IPS-20b (cell line): ENCODE results near the gene HNRNPUL1.

ENCODE experiments used
- H3K27ac ChIP-seq: one replicate; pipeline ENCODE4 v1.5.1; 2013; ENCODE audit warnings: low read length
- H3K27me3 ChIP-seq: 2 replicates; pipeline ENCODE4 v1.6.1; 2013; ENCODE audit warnings: mild to moderate bottlenecking, low read length, inconsistent platforms; ENCODE audit not compliant: insufficient read depth
- H3K36me3 ChIP-seq: 2 replicates; pipeline ENCODE4 v1.6.1; 2013; ENCODE audit warnings: low read depth, mild to moderate bottlenecking, inconsistent platforms, low read length, moderate library complexity; ENCODE audit not compliant: insufficient read depth
- H3K4me1 ChIP-seq: 2 replicates; pipeline ENCODE4 v1.6.1; 2013; ENCODE audit warnings: mild to moderate bottlenecking, control low read depth, inconsistent platforms, low read length, moderate library complexity; ENCODE audit not compliant: insufficient read depth
- H3K4me3 ChIP-seq: 2 replicates; pipeline ENCODE4 v1.5.1; 2013; ENCODE audit warnings: mild to moderate bottlenecking, low read length, inconsistent platforms
- H3K9ac ChIP-seq: 2 replicates; pipeline ENCODE4 v1.6.1; 2013; ENCODE audit warnings: low read depth, mild to moderate bottlenecking, inconsistent platforms, low read length, moderate library complexity
- H3K9me3 ChIP-seq: 2 replicates; pipeline ENCODE4 v1.6.1; 2013; ENCODE audit warnings: mild to moderate bottlenecking, low read depth, low read length, inconsistent platforms; ENCODE audit not compliant: insufficient read depth

HNRNPUL1 gene

DNA sequence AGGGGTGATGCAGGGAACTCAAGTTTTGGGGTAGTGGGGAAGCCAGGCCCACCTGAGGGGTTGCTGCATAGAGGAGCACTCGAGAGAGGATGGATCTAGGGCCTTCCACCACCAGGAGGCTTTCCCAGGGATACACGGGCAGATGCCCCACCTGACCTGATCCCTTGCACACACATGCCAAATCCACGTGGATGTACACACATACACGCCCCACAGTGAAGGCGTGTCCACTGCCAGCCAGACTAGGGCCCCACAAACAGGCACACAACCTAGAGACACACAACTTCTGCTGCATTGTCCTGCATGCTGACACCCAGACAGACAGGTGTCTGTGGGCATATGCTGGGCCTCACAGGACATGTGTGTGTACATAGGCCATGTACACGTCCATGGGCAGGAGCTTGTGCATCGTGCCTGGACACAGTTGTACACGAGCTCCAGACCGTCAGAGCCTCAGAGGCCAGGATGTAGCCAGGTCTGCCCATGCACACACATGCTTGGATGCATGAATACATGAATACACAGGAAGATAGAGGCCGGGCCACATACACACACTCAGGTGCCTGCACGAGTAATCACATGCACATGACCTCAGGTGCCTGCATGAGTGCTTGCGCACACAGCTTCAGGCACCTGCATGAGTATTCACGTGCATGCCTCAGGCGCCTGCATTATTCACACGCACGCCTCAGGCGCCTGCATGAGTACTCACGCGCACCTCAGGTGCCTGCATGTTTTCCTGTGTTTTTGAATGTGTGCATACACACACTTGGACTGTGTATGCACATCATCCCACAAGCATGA is 54.7 kb downstream of the HNRNPUL1 start:
- Histone ChIP-seq H3K9ac (no peak overlapping the region), H3K27ac (no peak overlapping the region), H3K4me1 (peaks cover 14% of the 10 kb centered on the region), H3K36me3 (peaks cover 43% of the 10 kb centered on the region), H3K9me3 (no peaks in the 10 kb centered on the region), H3K27me3 (no peaks in the 10 kb centered on the region), H3K4me3 (no peak overlapping the region)

- H3K9ac ChIP-seq: no peak overlapping the region
These were observed 55.5 kb downstream of the HNRNPUL1 start for GRCh38 chr19:41319500-41320184.

DNA sequence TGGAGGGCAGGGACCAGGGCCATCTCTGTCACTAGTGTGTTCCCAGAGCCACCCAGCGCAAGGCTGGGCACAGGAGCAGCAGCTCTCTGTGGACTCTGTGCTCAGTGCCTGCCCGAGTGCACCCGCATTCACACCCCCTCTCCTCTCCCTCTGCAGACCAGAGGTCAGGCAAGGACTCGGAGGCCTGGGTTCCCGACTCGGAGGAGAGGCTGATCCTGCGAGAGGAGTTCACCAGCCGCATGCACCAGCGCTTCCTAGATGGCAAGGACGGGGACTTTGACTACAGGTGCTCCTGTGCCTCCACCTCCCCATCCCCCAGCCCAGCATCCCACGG is 56.0 kb downstream of the HNRNPUL1 start:
- Histone ChIP-seq H3K9me3 (no peaks in the 10 kb centered on the region), H3K9ac (no peak overlapping the region), H3K27me3 (no peaks in the 10 kb centered on the region), H3K27ac (no peak overlapping the region), H3K4me1 (peaks cover 23% of the 10 kb centered on the region), H3K4me3 (no peak overlapping the region), H3K36me3 (peaks cover 43% of the 10 kb centered on the region)

More at GRCh38 chr19:41319500-41320184, 55.5 kb downstream of the HNRNPUL1 start:
- Histone ChIP-seq H3K36me3 (peaks cover 43% of the 10 kb centered on the region), H3K9me3 (no peaks in the 10 kb centered on the region), H3K4me3 (no peak overlapping the region), H3K4me1 (peaks cover 21% of the 10 kb centered on the region), H3K27me3 (no peaks in the 10 kb centered on the region), H3K27ac (no peak overlapping the region)

- no peaks in the 10 kb centered on the region for H3K9me3 ChIP-seq
- H3K4me1 ChIP-seq: peaks cover 23% of the 10 kb centered on the region
- H3K27ac ChIP-seq: no peak overlapping the region
- H3K9ac ChIP-seq: no peak overlapping the region
- no peaks in the 10 kb centered on the region; the same call in 1 of the 2 replicates for H3K27me3 ChIP-seq
- H3K36me3 ChIP-seq: peaks cover 43% of the 10 kb centered on the region
- H3K4me3 ChIP-seq: no peak overlapping the region
These were observed 56.4 kb downstream of the HNRNPUL1 start for GRCh38 chr19:41320568-41320967.

DNA sequence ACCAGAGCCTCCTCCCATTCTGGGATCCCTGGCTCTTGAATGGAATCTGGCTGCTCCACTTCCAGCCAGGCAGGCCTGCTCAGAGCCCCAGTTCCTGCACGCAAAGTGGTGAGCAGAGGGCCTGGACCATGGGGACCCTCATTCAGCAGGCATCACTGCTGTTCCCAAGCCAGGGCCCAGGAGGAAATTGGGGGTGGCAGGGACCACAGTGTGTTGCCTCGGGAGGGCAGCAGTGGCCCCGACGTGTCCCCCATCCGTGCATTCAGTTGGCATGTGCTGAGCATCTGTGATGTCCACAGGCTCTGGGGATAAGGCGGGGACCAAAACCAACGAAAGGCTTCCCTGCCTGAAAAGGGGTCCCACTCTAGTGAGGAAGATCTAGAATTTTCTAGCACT is 57.0 kb downstream of the HNRNPUL1 start:
- no peak overlapping the region for H3K9ac ChIP-seq
- H3K4me3 ChIP-seq: no peak overlapping the region
- peaks cover 26% of the 10 kb centered on the region for H3K4me1 ChIP-seq
- peaks cover 3% of the 10 kb centered on the region; the same call in 1 of the 2 replicates for H3K27me3 ChIP-seq
- H3K36me3 ChIP-seq: peaks cover 38% of the 10 kb centered on the region
- no peak overlapping the region for H3K27ac ChIP-seq
- no peaks in the 10 kb centered on the region for H3K9me3 ChIP-seq

- Histone ChIP-seq H3K9me3 (no peaks in the 10 kb centered on the region), H3K9ac (no peak overlapping the region), H3K27ac (no peak overlapping the region), H3K4me1 (peaks cover 29% of the 10 kb centered on the region), H3K27me3 (peaks cover 6% of the 10 kb centered on the region; the same call in 1 of the 2 replicates), H3K4me3 (no peak overlapping the region), H3K36me3 (peaks cover 32% of the 10 kb centered on the region)
These were observed 57.6 kb downstream of the HNRNPUL1 start for GRCh38 chr19:41321600-41322270.

GRCh38 chr19:41322451-41322850 is 58.3 kb downstream of the HNRNPUL1 start:
- Histone ChIP-seq H3K27ac (no peak overlapping the region), H3K9ac (no peak overlapping the region), H3K9me3 (no peaks in the 10 kb centered on the region), H3K36me3 (peaks cover 26% of the 10 kb centered on the region), H3K4me3 (no peak overlapping the region), H3K4me1 (peaks cover 35% of the 10 kb centered on the region), H3K27me3 (peaks cover 11% of the 10 kb centered on the region; the same call in 1 of the 2 replicates)

GRCh38 chr19:41323023-41323422 is 58.9 kb downstream of the HNRNPUL1 start:
- Histone ChIP-seq H3K4me3 (no peak overlapping the region), H3K27ac (no peak overlapping the region)

GRCh38 chr19:41323430-41324125 is 59.4 kb downstream of the HNRNPUL1 start:
- no peak overlapping the region for H3K4me3 ChIP-seq
- peaks cover 15% of the 10 kb centered on the region for H3K36me3 ChIP-seq
- H3K9me3 ChIP-seq: no peaks in the 10 kb centered on the region
- H3K27ac ChIP-seq: no peak overlapping the region
- H3K27me3 ChIP-seq: peaks cover 11% of the 10 kb centered on the region; the same call in 1 of the 2 replicates
- H3K9ac ChIP-seq: peak overlapping the region; percentile 42; the same call in 1 of the 2 replicates
- H3K4me1 ChIP-seq: peaks cover 35% of the 10 kb centered on the region

More at GRCh38 chr19:41323023-41323422, 58.9 kb downstream of the HNRNPUL1 start:
- Histone ChIP-seq H3K9ac (no peak overlapping the region), H3K9me3 (no peaks in the 10 kb centered on the region), H3K36me3 (peaks cover 20% of the 10 kb centered on the region), H3K27me3 (peaks cover 11% of the 10 kb centered on the region; the same call in 1 of the 2 replicates), H3K4me1 (peaks cover 35% of the 10 kb centered on the region)

DNA sequence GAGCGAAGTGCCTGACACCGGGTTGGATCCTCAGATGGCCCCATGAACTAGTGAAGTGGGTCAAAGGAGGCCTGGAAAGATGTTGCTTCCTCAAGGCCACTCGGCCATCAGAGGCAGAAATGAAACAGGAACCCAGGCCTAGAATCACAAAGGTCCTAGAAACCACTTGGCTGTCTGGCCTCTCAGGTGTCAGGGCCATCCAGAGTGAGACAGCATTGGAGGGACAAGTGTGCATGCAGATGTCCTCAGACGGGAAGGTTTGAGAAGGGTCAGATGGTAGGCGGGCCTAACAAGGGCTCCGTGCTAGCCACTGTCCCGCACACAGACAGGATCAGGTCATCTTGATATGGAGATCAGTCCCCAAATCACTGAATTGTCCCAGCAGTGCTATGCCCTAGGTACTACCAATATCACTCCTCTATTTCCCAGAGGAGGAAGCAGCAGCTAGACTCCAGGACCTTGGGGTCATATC is 60.1 kb downstream of the HNRNPUL1 start:
- no peak overlapping the region for H3K27ac ChIP-seq
- peaks cover 35% of the 10 kb centered on the region for H3K4me1 ChIP-seq
- H3K36me3 ChIP-seq: peaks cover 8% of the 10 kb centered on the region; the same call in 1 of the 2 replicates
- H3K9me3 ChIP-seq: no peaks in the 10 kb centered on the region
- H3K9ac ChIP-seq: peak overlapping the region; percentile 42; the same call in 1 of the 2 replicates
- H3K4me3 ChIP-seq: peak overlapping the region; percentile 69
- peaks cover 11% of the 10 kb centered on the region; the same call in 1 of the 2 replicates for H3K27me3 ChIP-seq
